KMS-11 (cell line): Measurements from ENCODE around the gene GLIS1.

Experiments used
- H2AFZ ChIP-seq: fragments of 200-600 bp; sonication (generic); 2 replicates; pipeline ENCODE4 v1.6.1; 2016; ENCODE audit warnings: antibody characterized with exemption, mixed run types, low read depth
- H3K27ac ChIP-seq: fragments of 200-600 bp; sonication (generic); 2 replicates; pipeline ENCODE4 v1.6.1; 2016; ENCODE audit warnings: mild to moderate bottlenecking, mixed run types
- H3K27me3 ChIP-seq: fragments of 200-600 bp; sonication (generic); 2 replicates; pipeline ENCODE4 v1.6.1; 2017; ENCODE audit warnings: mild to moderate bottlenecking, low read depth, mixed run types, moderate library complexity; ENCODE audit not compliant: insufficient read depth
- H3K36me3 ChIP-seq: fragments of 200-600 bp; sonication (generic); 2 replicates; pipeline ENCODE4 v1.6.1; 2017; ENCODE audit warnings: mild to moderate bottlenecking, mixed run types; ENCODE audit not compliant: insufficient read depth
- H3K4me1 ChIP-seq: fragments of 200-600 bp; sonication (generic); 2 replicates; pipeline ENCODE4 v1.6.1; 2016; ENCODE audit warnings: mild to moderate bottlenecking, low read depth, mixed run types; ENCODE audit not compliant: poor library complexity, severe bottlenecking
- H3K4me2 ChIP-seq: fragments of 200-600 bp; sonication (generic); 2 replicates; pipeline ENCODE4 v1.7.0; 2016; ENCODE audit warnings: mild to moderate bottlenecking, mixed run types
- H3K4me3 ChIP-seq: fragments of 200-600 bp; sonication (generic); IDR thresholded peaks from 2 replicates; pipeline ENCODE4 v1.6.1; 2017; ENCODE audit warnings: low read depth, low read length, mixed read lengths; ENCODE audit not compliant: insufficient read depth
- H3K79me2 ChIP-seq: fragments of 200-600 bp; sonication (generic); 2 replicates; pipeline ENCODE4 v1.6.1; 2016; ENCODE audit warnings: low read depth, mixed run types; ENCODE audit not compliant: insufficient read depth
- H3K9ac ChIP-seq: fragments of 200-600 bp; sonication (generic); 2 replicates; pipeline ENCODE4 v1.6.1; 2016; ENCODE audit warnings: mild to moderate bottlenecking, mixed run types
- H4K20me1 ChIP-seq: fragments of 200-600 bp; sonication (generic); 2 replicates; pipeline ENCODE4 v1.6.1; 2016; ENCODE audit warnings: mild to moderate bottlenecking, mixed run types; ENCODE audit not compliant: insufficient read depth
- TF ChIP-seq, protein P1 (sequence below): fragments of 200-600 bp; sonication (generic); conservative IDR thresholded peaks from 2 replicates; pipeline ENCODE4 v1.6.1; 2017; ENCODE audit warnings: low read depth, mild to moderate bottlenecking, antibody characterized with exemption, low read length, moderate library complexity, mixed read lengths

GLIS1 gene

DNA sequence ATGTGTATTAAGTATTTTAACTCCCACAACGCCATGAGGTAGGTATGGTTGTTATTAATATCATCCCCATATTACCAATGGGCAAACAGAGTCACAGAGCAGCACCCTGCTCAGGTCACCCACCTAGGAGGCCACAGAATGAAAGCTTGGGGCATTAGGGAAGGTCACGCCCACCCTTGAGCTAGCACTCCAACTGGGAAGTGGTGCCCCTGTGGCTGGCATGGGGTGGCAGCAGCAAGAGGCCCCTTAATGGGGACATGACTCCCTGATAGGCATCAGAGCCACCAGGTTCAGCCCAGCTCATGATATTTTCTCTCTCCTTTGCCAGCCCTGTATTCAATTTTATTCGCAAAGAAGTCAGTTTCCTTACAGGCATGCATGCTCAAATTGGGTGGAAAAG is 189.2 kb downstream of the GLIS1 start:
- H3K9ac ChIP-seq = no peak overlapping the region
- H3K4me1 ChIP-seq = peaks cover 12% of the 10 kb centered on the region
- no peak overlapping the region for H2AFZ ChIP-seq
- TF ChIP-seq, protein P1, sequence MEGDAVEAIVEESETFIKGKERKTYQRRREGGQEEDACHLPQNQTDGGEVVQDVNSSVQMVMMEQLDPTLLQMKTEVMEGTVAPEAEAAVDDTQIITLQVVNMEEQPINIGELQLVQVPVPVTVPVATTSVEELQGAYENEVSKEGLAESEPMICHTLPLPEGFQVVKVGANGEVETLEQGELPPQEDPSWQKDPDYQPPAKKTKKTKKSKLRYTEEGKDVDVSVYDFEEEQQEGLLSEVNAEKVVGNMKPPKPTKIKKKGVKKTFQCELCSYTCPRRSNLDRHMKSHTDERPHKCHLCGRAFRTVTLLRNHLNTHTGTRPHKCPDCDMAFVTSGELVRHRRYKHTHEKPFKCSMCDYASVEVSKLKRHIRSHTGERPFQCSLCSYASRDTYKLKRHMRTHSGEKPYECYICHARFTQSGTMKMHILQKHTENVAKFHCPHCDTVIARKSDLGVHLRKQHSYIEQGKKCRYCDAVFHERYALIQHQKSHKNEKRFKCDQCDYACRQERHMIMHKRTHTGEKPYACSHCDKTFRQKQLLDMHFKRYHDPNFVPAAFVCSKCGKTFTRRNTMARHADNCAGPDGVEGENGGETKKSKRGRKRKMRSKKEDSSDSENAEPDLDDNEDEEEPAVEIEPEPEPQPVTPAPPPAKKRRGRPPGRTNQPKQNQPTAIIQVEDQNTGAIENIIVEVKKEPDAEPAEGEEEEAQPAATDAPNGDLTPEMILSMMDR = no peak
- no peaks in the 10 kb centered on the region for H4K20me1 ChIP-seq
- no peaks in the 10 kb centered on the region for H3K36me3 ChIP-seq
- no peak overlapping the region for H3K27ac ChIP-seq
- H3K4me2 ChIP-seq = no peak overlapping the region
- no peak overlapping the region for H3K4me3 ChIP-seq
- H3K27me3 ChIP-seq = no peaks in the 10 kb centered on the region
- H3K79me2 ChIP-seq = no peaks in the 10 kb centered on the region

DNA sequence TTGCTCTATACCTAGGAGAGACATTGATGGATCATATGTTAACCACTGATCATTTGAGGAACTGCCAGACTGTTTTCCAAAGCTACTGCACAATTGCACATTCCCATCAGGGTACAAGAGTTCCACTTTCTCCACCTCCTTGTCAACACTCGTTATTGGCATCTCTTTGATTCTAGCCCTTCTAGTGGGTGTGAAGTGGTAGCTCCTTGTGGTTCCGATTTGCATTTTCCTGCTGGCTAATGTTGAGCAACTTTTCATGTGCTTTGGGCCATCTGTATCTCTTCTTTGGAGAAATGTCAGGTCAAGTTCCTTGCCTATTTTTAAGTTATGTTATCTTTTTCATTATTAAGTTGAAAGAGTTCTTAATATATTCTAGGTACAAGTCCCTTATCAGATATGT is 189.7 kb downstream of the GLIS1 start:
- no peak overlapping the region for H3K4me3 ChIP-seq
- no peak overlapping the region for H3K9ac ChIP-seq
- no peaks in the 10 kb centered on the region for H3K27me3 ChIP-seq
- TF ChIP-seq, protein P1 = no peak
- H3K36me3 ChIP-seq = no peaks in the 10 kb centered on the region
- no peaks in the 10 kb centered on the region for H3K79me2 ChIP-seq
- H3K4me1 ChIP-seq = peaks cover 7% of the 10 kb centered on the region
- H4K20me1 ChIP-seq = no peaks in the 10 kb centered on the region
- H3K27ac ChIP-seq = no peak overlapping the region
- no peak overlapping the region for H3K4me2 ChIP-seq
- no peak overlapping the region for H2AFZ ChIP-seq

DNA sequence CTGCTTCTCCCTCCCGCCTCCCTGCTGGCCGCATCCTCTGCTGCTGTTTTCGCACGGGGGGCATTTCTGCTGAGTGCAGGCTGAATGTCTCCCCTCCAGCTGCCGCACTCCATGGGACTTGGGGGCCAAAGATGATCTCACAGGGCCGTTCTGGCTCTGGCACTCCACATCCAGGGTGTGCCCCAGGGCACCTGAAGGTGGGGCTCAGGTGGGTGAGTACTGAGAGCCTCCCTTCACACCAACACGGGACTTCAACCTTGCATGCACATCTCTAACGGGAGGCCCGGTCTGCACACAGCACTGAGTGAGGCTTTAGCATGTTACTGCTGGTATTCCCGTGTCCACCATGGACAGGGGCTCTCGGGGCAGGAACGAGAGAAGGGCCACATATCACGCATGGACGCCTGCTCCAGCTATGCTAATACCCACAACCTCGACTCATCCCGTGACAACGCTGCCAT is 190.9 kb downstream of the GLIS1 start:
- no peak overlapping the region for H2AFZ ChIP-seq
- H3K4me2 ChIP-seq = no peak overlapping the region
- no peak overlapping the region for H3K27ac ChIP-seq
- no peaks in the 10 kb centered on the region for H3K36me3 ChIP-seq
- no peaks in the 10 kb centered on the region for H3K79me2 ChIP-seq
- H4K20me1 ChIP-seq = no peaks in the 10 kb centered on the region
- no peak overlapping the region for H3K4me3 ChIP-seq
- H3K4me1 ChIP-seq = no peaks in the 10 kb centered on the region
- TF ChIP-seq, protein P1 = no peak
- H3K27me3 ChIP-seq = no peaks in the 10 kb centered on the region
- no peak overlapping the region for H3K9ac ChIP-seq

DNA sequence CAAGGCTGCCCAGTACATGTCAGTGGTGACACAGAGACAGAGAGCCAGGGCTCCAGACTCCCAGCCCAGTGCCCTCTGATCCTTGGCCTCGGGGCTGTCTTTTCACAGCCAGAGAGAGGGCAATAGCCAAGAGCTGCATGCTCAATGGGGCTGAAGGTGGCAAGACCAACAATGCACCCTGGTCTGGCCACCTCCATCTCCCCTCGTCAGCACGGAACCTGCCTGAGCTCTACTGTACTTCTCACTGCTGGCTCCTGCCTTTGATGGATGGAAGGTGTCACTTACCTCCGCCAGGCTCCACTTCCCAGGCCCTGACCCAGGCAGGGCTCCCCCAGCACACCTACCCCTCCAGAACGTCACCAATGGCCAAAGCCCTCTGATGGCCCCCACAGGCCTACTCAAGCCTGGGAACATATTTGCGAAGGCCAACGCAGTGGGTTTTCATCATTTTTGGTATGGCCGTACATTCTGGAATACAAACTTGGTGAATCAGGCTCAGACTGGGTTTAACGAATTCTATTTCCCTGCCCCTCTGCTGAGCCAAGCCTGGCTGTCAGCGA is 191.7 kb downstream of the GLIS1 start:
- TF ChIP-seq, protein P1 = no peak
- Histone ChIP-seq H4K20me1 (no peaks in the 10 kb centered on the region), H2AFZ (no peak overlapping the region), H3K27me3 (no peaks in the 10 kb centered on the region), H3K4me2 (no peak overlapping the region), H3K27ac (no peak overlapping the region), H3K4me1 (no peaks in the 10 kb centered on the region), H3K9ac (no peak overlapping the region), H3K79me2 (no peaks in the 10 kb centered on the region), H3K36me3 (no peaks in the 10 kb centered on the region), H3K4me3 (no peak overlapping the region)
